Adrenal gland (tissue), 12 donors: ENCODE data around the gene ARHGEF39. TPM values are rescaled to one million over a fixed set of nuclear protein-coding genes. Genes with fewer than 3 reads are reported as not detected.

Source experiments
- DNase-seq, 7 donors: peaks; one replicate each; pipeline ENCODE4 v3.0.0-alpha.2; 2019 to 2020
- H3K27ac ChIP-seq, 5 donors: fragments of 200-600 bp; sonication (generic) in 4 of 5; 1 replicate in 3 of 5; 2 replicates in 2 of 5; pipeline versions ENCODE4 v1.5.1 to v1.8.0; 2016 to 2020; ENCODE audit warnings: mild to moderate bottlenecking in 1 of 5
- H3K27me3 ChIP-seq: fragments of 200-600 bp; 2 replicates; pipeline ENCODE4 v1.8.0; 2021
- H3K36me3 ChIP-seq, 2 donors: fragments of 200-600 bp; replicated peaks in 1 of 2; 1 replicate in 1 of 2; 2 replicates in 1 of 2; pipeline versions ENCODE4 v1.5.1 to v1.8.0; 2018 to 2022
- H3K4me1 ChIP-seq, 2 donors: fragments of 200-600 bp; replicated peaks in 1 of 2; 1 replicate in 1 of 2; 2 replicates in 1 of 2; pipeline versions ENCODE4 v1.5.1 to v1.8.0; 2018 to 2021
- H3K4me3 ChIP-seq, 4 donors: fragments of 200-600 bp; sonication (generic) in 3 of 4; one replicate each; pipeline ENCODE4 v1.5.1; 2016 to 2018
- H3K9me3 ChIP-seq, 3 donors: fragments of 200-600 bp; sonication (generic) in 1 of 3; replicated peaks in 1 of 3; 1 replicate in 2 of 3; 2 replicates in 1 of 3; pipeline versions ENCODE4 v1.5.1 to v1.8.0; 2016 to 2021
- CTCF ChIP-seq, 6 experiments: fragments of 450-650 bp in 4 of 6; fragments of 200-600 bp in 2 of 6; sonication (generic) in 1 of 6; IDR thresholded peaks; 1 replicate in 5 of 6; 2 replicates in 1 of 6; pipeline versions ENCODE4 v1.5.1 to v1.8.0; 2016 to 2021; ENCODE audit warnings: antibody characterized with exemption in 6 of 6, mild to moderate bottlenecking in 2 of 6, moderate library complexity in 1 of 6
- POLR2A ChIP-seq, 2 donors: fragments of 450-650 bp; IDR thresholded peaks; one replicate each; pipeline ENCODE4 v1.6.1; 2017; ENCODE audit warnings: antibody characterized with exemption in 2 of 2, mild to moderate bottlenecking in 2 of 2, moderate library complexity in 1 of 2
- WGBS, 4 donors: extraction: QIAGEN DNeasy Blood & Tissue Kit in 2 of 4; methylation state at CpG; one replicate each; pipeline versions ENCODE4 v1.1.5 to v1.1.7; 2013 to 2017; 5-methylcytosine and 5-hydroxymethylcytosine counted together
- intact Hi-C, 2 donors: fragments of 100-400 bp; cut with DNase I; formaldehyde crosslinking; loops; one replicate each; pipeline versions ENCODE4 v1.14.1 to v1.15.0; 2022 to 2023
- polyA plus RNA-seq, 3 donors: library from polyadenylated mRNA; stranded (reverse); fragments of 200-250 nt in 2 of 3; fragments of 350-450 nt in 1 of 3; fragmentation: Illumina TruSeq in 1 of 3; extraction: RNeasy Lipid Tissue Mini Kit (QIAGEN cat#74804) in 1 of 3; gene quantifications; one replicate each; pipeline ENCODE4 v1.2.3, GENCODE V29; 2013 to 2014
- total RNA-seq, 9 donors: library from RNA; depleted of rRNA in 4 of 9; stranded (reverse); fragments of >200 nt in 4 of 9; fragments of 120-200 nt in 1 of 9; fragmentation: NEBNext Ultra II Directional in 1 of 9; extraction: Animal tissue kit (Norgen Biotek cat#: 25700) in 1 of 9; gene quantifications; one replicate each; pipeline versions ENCODE4 v1.1.0 to v1.2.4, GENCODE V29; 2013 to 2023
- donor health status: healthy with polysubstance abuse.
- donor health status: Bipolar disorder and iron deficiency.
- donor health status: DM: yes; HTN: yes; CAD: no.
- donor health status: DM: no; HTN: no; CAD: no.
- donor health status: DM: no; HTN: no; CAD: no.
- donor health status: DM: yes; HTN: yes; CAD: no.

ARHGEF39 gene
- total and polyA plus RNA-seq, 12 donors, result 0.42 to 18.4 (median 1.2) TPM

- DNase-seq, result peak in 1 of 7 donors; percentile 33
- no peak overlapping the region for H3K4me3 ChIP-seq
- no peaks in the 10 kb centered on the region for H3K27me3 ChIP-seq
- H3K4me1 ChIP-seq, result peaks cover 12 to 22% of the 10 kb centered on the region in 2 donors
- intact Hi-C loops, result no loop called here
- 75 to 85% (median 79%) methylated on average over 1 of the region's 1 CpG for WGBS, 4 donors
- no peaks in the 10 kb centered on the region for H3K9me3 ChIP-seq
- TF ChIP-seq POLR2A (IDR thresholded peaks at IDR 0.05), result no peak
- TF ChIP-seq CTCF (IDR thresholded peaks at IDR 0.05), result no peak
- no peak overlapping the region for H3K27ac ChIP-seq
- H3K36me3 ChIP-seq, result no peaks in the 10 kb centered on the region
Measured at GRCh38 chr9:35666045-35666444, 1.1 kb upstream of the ARHGEF39 start.

GRCh38 chr9:35665471-35665818 is 450 bp upstream of the ARHGEF39 start:
- WGBS, 4 donors, result 32 to 40% (median 35%) methylated on average over 5 of the region's 5 CpGs
- TF ChIP-seq CTCF (IDR thresholded peaks at IDR 0.05), result no peak
- TF ChIP-seq POLR2A (IDR thresholded peaks at IDR 0.05), result no peak
- Histone ChIP-seq H3K27me3 (no peaks in the 10 kb centered on the region), H3K4me1 (peaks cover 12 to 28% of the 10 kb centered on the region in 2 donors), H3K9me3 (no peaks in the 10 kb centered on the region), H3K27ac (peak overlapping the region in 3 of 5 donors; percentile 20 to 46 (median 44)), H3K36me3 (no peaks in the 10 kb centered on the region), H3K4me3 (peak overlapping the region in 2 of 4 donors; percentile 47 to 64)
- DNase-seq, result no peak
- intact Hi-C loops, result no loop called here

DNA sequence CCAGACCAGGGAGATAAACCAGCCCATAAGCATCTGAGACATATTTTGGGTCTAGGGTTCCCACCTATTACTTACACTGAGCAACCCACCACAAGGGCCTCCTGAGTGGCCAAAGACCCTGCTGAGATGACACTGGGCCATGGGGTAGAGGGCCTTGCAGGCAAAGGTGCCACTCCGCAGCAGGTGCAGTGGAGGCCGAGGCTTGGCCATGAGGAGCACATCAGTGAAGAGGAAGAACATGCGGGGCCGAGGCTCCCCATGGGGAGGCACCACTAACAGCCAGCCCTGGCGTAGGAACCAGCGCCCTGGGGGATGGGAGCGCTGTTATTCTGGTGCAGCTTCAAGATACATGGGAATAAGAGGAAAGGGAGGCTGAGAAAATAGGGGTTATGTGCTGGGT is 2.6 kb downstream of the ARHGEF39 start:
- no peak for TF ChIP-seq CTCF (IDR thresholded peaks at IDR 0.05)
- TF ChIP-seq POLR2A (IDR thresholded peaks at IDR 0.05), result no peak
- 87 to 95% (median 93%) methylated on average over 7 of the region's 7 CpGs for WGBS, 4 donors
- DNase-seq, result no peak
- H3K27me3 ChIP-seq, result no peaks in the 10 kb centered on the region
- intact Hi-C loops, result loop anchor here in 1 of 2 donors (5.0 kb wide), 2 partner anchors 35 to 70 kb away; partner anchors contain the start of genes CREB3 and TLN1
- H3K36me3 ChIP-seq, result peaks cover 0 to 4% of the 10 kb centered on the region in 2 donors
- H3K9me3 ChIP-seq, result no peaks in the 10 kb centered on the region
- peak overlapping the region in 1 of 5 donors; percentile 97 for H3K27ac ChIP-seq
- H3K4me1 ChIP-seq, result peaks cover 13 to 41% of the 10 kb centered on the region in 2 donors
- H3K4me3 ChIP-seq, result no peak overlapping the region

GRCh38 chr9:35661756-35662350 is 3.1 kb downstream of the ARHGEF39 start:
- Histone ChIP-seq H3K4me1 (peaks cover 18 to 45% of the 10 kb centered on the region in 2 donors), H3K27me3 (no peaks in the 10 kb centered on the region), H3K9me3 (no peaks in the 10 kb centered on the region), H3K36me3 (peaks cover 0 to 4% of the 10 kb centered on the region in 2 donors), H3K27ac (peak overlapping the region in 3 of 5 donors; percentile 36 to 97 (median 59)), H3K4me3 (no peak overlapping the region)
- no peak for DNase-seq
- intact Hi-C loops, result loop anchor here in 1 of 2 donors (5.0 kb wide), 2 partner anchors 35 to 70 kb away; partner anchors contain the start of genes CREB3 and TLN1
- WGBS, 4 donors, result 18 to 73% (median 63%) methylated on average over 1 to 3 of the region's 3 CpGs
- TF ChIP-seq CTCF (IDR thresholded peaks at IDR 0.05), result no peak
- no peak for TF ChIP-seq POLR2A (IDR thresholded peaks at IDR 0.05)
